ENCODE results near the gene UBE2V1.
"Not testable (repeated sequence)": the region's sequence is repeated elsewhere in the genome, so short reads cannot be mapped to it uniquely, and the experiment has no call there.

DNA sequence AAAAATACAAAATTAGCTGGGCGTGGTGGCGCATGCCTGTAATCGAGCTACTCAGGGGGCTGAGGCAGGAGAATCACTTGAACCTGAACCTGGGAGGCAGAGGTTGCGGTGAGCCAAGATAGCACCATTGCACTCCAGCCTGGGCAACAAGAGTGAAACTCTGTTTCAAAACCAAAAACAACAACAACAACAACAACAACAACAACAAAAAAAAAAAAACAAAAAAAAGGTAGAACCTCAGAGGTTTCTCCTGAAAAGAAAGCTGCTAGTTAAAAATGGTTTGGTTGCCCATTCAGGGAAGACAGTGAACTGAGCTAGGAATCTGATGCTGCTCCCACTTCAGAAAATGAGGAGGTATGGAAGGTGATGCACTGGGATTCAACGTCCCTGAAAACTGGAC lies 6.3 kb downstream of the UBE2V1 start:
- TF ChIP-seq, protein P1, sequence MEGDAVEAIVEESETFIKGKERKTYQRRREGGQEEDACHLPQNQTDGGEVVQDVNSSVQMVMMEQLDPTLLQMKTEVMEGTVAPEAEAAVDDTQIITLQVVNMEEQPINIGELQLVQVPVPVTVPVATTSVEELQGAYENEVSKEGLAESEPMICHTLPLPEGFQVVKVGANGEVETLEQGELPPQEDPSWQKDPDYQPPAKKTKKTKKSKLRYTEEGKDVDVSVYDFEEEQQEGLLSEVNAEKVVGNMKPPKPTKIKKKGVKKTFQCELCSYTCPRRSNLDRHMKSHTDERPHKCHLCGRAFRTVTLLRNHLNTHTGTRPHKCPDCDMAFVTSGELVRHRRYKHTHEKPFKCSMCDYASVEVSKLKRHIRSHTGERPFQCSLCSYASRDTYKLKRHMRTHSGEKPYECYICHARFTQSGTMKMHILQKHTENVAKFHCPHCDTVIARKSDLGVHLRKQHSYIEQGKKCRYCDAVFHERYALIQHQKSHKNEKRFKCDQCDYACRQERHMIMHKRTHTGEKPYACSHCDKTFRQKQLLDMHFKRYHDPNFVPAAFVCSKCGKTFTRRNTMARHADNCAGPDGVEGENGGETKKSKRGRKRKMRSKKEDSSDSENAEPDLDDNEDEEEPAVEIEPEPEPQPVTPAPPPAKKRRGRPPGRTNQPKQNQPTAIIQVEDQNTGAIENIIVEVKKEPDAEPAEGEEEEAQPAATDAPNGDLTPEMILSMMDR (IDR thresholded peaks at IDR 0.05; ENCODE audit: low read depth, low read length): not testable (repeated sequence)
- TF ChIP-seq EZH2phosphoT487 (IDR thresholded peaks at IDR 0.05; ENCODE audit: low read depth): not testable (repeated sequence)
